ENCODE measurements around the gene AIRE.

DNA sequence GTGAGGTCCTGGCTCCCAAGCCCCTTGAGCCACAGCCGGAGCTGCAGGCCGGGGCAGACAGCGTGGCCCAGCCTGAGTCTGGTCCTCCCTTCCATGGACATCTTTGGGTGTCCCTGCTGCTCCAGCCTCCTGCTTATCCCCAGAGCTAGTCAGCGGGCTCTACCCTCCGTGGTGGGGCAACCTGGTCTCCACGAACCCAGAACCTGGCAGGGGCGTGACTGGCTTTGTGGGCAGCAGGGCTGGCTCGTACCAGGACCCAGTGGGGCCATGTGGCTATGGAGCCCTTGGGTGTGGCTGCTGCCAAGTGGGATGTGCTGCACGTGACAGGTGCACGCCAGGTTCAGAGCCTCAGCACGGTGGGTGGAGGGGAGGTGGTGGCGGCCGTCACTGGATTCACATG lies 35.2 kb downstream of the AIRE start:
- TF ChIP-seq POLR2A (IDR thresholded peaks at IDR 0.05): no peak
- TF ChIP-seq, protein P1, sequence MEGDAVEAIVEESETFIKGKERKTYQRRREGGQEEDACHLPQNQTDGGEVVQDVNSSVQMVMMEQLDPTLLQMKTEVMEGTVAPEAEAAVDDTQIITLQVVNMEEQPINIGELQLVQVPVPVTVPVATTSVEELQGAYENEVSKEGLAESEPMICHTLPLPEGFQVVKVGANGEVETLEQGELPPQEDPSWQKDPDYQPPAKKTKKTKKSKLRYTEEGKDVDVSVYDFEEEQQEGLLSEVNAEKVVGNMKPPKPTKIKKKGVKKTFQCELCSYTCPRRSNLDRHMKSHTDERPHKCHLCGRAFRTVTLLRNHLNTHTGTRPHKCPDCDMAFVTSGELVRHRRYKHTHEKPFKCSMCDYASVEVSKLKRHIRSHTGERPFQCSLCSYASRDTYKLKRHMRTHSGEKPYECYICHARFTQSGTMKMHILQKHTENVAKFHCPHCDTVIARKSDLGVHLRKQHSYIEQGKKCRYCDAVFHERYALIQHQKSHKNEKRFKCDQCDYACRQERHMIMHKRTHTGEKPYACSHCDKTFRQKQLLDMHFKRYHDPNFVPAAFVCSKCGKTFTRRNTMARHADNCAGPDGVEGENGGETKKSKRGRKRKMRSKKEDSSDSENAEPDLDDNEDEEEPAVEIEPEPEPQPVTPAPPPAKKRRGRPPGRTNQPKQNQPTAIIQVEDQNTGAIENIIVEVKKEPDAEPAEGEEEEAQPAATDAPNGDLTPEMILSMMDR (IDR thresholded peaks at IDR 0.05 in 4 of 5, conservative IDR thresholded peaks at IDR 0.05 in 1 of 5): no peak

All from gastrocnemius medialis (tissue), 4 donors.